ENCODE measurements around the gene RALGAPA2.

Gene RALGAPA2

DNA sequence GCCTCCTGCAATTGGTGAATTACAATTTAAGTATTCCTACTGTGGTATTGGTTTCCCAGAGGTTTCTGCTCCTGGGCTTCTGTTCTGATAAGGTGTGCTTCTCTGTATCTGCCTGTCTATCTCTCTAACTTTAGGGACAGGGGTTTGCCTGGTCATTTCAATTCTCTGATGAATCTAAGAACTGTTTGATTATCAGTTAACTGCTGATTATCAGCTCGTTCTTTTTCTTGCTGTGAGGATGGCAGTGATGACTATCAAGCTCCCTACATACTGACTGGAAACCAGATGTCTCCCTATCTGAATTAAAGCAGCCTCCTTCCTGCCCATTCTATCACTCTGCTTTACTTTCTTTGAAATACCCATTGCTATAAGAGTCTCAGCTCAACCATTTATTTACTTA is 224.1 kb downstream of the RALGAPA2 start:
- H3K27me3 ChIP-seq (ENCODE audit: control insufficient read depth in 1 of 2, insufficient read depth in 2 of 2, low read length in 2 of 2), result no peaks in the 10 kb centered on the region
- peaks cover 9 to 53% of the 10 kb centered on the region in 2 donors for H3K36me3 ChIP-seq (ENCODE audit: control insufficient read depth in 1 of 2, insufficient read depth in 2 of 2, low read length in 2 of 2)
- H3K9ac ChIP-seq (ENCODE audit: low read depth in 1 of 2, low read length in 2 of 2), result no peak overlapping the region

DNA sequence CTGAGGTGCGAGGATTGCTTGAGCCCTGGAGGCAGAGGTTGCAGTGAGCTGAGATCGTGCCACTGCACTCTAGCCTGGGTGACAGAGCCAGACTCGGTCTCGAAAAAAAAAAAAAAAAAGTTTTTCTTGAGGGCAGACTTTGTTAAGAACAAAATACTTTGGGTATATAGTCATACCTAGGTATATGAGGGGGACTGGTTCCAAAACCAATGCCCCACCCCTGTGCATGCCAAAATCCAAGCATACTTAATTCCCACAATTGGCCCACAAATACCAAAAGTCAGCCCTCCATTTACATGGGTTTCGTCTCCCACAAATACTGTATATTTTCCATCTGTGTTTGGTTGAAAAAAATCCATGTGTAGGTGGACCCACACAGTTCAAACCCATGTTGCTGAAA is 224.6 kb downstream of the RALGAPA2 start:
- H3K27me3 ChIP-seq (ENCODE audit: control insufficient read depth in 1 of 2, insufficient read depth in 2 of 2, low read length in 2 of 2), result no peaks in the 10 kb centered on the region
- no peaks in the 10 kb centered on the region for H3K9me3 ChIP-seq (ENCODE audit: control insufficient read depth in 1 of 2, low read length in 2 of 2)
- no peaks in the 10 kb centered on the region for H3K4me1 ChIP-seq (ENCODE audit: control insufficient read depth in 1 of 2, insufficient read depth in 2 of 2, low read length in 2 of 2)
- H3K9ac ChIP-seq (ENCODE audit: low read depth in 1 of 2, low read length in 2 of 2), result no peak overlapping the region
- H3K27ac ChIP-seq (ENCODE audit: low read depth, low read length), result no peak overlapping the region
- H3K4me3 ChIP-seq (ENCODE audit: low read depth in 1 of 2, low read length in 2 of 2), result no peak overlapping the region
- H3K36me3 ChIP-seq (ENCODE audit: control insufficient read depth in 1 of 2, insufficient read depth in 2 of 2, low read length in 2 of 2), result peaks cover 9 to 50% of the 10 kb centered on the region in 2 donors

More for the DNA sequence above, 224.1 kb downstream of the RALGAPA2 start:
- Histone ChIP-seq H3K4me1 (ENCODE audit: control insufficient read depth in 1 of 2, insufficient read depth in 2 of 2, low read length in 2 of 2) (no peaks in the 10 kb centered on the region), H3K4me3 (ENCODE audit: low read depth in 1 of 2, low read length in 2 of 2) (no peak overlapping the region), H3K9me3 (ENCODE audit: control insufficient read depth in 1 of 2, low read length in 2 of 2) (no peaks in the 10 kb centered on the region), H3K27ac (ENCODE audit: low read depth, low read length) (no peak overlapping the region)

DNA sequence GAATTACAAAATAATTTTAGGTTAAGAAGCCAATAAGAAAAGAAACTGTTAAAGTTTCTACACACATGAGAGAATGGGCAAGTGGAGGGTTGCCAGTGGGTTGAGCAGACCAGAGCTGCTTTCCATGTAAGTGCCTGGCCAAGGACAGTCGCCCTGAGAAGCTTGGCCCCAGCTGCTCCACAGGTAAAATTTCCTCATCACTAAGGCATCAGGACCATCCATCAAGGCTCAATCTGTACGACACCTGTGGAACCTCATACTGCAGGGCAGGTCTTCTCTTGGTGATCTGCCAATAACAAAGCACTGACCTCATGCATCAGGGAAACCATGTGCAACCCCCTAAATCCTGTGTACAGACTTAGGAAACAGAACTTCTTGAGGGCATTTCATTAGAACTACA is 229.1 kb downstream of the RALGAPA2 start:
- H3K36me3 ChIP-seq (ENCODE audit: control insufficient read depth in 1 of 2, insufficient read depth in 2 of 2, low read length in 2 of 2), result peaks cover 15 to 32% of the 10 kb centered on the region in 2 donors
- H3K27ac ChIP-seq (ENCODE audit: low read depth, low read length), result no peak overlapping the region
- H3K27me3 ChIP-seq (ENCODE audit: control insufficient read depth in 1 of 2, insufficient read depth in 2 of 2, low read length in 2 of 2), result no peaks in the 10 kb centered on the region

DNA sequence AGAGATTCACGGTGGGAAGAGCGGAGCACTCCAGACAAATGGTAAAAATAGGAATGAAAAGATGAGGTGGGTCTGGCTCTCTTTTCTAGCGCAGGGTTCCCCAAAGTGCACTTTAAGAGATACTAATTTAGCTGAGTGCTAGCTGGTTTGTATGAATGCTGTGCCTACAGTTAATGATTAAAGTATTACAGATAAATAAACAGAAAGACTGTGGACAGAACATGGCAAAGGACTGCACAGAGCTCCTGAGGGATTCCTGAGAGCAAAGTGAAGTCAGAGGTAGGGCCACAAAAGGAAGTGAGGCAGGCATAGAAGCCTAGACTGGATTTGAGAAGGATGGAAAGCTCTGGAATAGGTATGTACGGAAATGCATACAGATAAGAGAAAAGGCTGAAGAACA is 230.0 kb downstream of the RALGAPA2 start:
- no peaks in the 10 kb centered on the region for H3K27me3 ChIP-seq (ENCODE audit: control insufficient read depth in 1 of 2, insufficient read depth in 2 of 2, low read length in 2 of 2)
- H3K36me3 ChIP-seq (ENCODE audit: control insufficient read depth in 1 of 2, insufficient read depth in 2 of 2, low read length in 2 of 2), result peaks cover 12 to 30% of the 10 kb centered on the region in 2 donors
- H3K9ac ChIP-seq (ENCODE audit: low read depth in 1 of 2, low read length in 2 of 2), result no peak overlapping the region
- no peaks in the 10 kb centered on the region for H3K9me3 ChIP-seq (ENCODE audit: control insufficient read depth in 1 of 2, low read length in 2 of 2)
- no peaks in the 10 kb centered on the region for H3K4me1 ChIP-seq (ENCODE audit: control insufficient read depth in 1 of 2, insufficient read depth in 2 of 2, low read length in 2 of 2)
- no peak overlapping the region for H3K27ac ChIP-seq (ENCODE audit: low read depth, low read length)
- H3K4me3 ChIP-seq (ENCODE audit: low read depth in 1 of 2, low read length in 2 of 2), result no peak overlapping the region

More for the DNA sequence above, 229.1 kb downstream of the RALGAPA2 start:
- H3K9ac ChIP-seq (ENCODE audit: low read depth in 1 of 2, low read length in 2 of 2), result no peak overlapping the region
- no peaks in the 10 kb centered on the region for H3K9me3 ChIP-seq (ENCODE audit: control insufficient read depth in 1 of 2, low read length in 2 of 2)
- H3K4me1 ChIP-seq (ENCODE audit: control insufficient read depth in 1 of 2, insufficient read depth in 2 of 2, low read length in 2 of 2), result no peaks in the 10 kb centered on the region
- no peak overlapping the region for H3K4me3 ChIP-seq (ENCODE audit: low read depth in 1 of 2, low read length in 2 of 2)

DNA sequence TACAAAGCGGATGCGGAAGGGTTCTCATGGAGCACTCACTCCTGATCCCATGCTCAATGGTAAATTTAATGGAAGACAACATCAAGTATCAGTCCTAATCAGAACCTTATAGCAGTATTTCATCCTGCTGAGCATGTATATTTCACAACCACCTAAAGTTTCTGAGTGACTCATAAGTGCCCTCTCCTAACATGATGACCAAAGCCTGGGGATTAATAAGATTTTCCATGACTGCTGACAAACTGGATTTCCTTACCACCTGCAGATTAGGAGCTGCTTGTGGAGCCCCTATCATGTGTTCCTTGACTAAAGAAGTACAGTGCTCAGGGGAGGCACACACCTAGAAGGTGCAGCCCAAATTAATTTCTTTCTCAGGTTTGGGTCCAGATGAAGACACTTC is 231.8 kb downstream of the RALGAPA2 start:
- Histone ChIP-seq H3K9ac (ENCODE audit: low read depth in 1 of 2, low read length in 2 of 2) (no peak overlapping the region), H3K4me1 (ENCODE audit: control insufficient read depth in 1 of 2, insufficient read depth in 2 of 2, low read length in 2 of 2) (no peaks in the 10 kb centered on the region), H3K27me3 (ENCODE audit: control insufficient read depth in 1 of 2, insufficient read depth in 2 of 2, low read length in 2 of 2) (no peaks in the 10 kb centered on the region), H3K4me3 (ENCODE audit: low read depth in 1 of 2, low read length in 2 of 2) (no peak overlapping the region), H3K27ac (ENCODE audit: low read depth, low read length) (no peak overlapping the region), H3K9me3 (ENCODE audit: control insufficient read depth in 1 of 2, low read length in 2 of 2) (no peaks in the 10 kb centered on the region), H3K36me3 (ENCODE audit: control insufficient read depth in 1 of 2, insufficient read depth in 2 of 2, low read length in 2 of 2) (peaks cover 7 to 18% of the 10 kb centered on the region in 2 donors)

DNA sequence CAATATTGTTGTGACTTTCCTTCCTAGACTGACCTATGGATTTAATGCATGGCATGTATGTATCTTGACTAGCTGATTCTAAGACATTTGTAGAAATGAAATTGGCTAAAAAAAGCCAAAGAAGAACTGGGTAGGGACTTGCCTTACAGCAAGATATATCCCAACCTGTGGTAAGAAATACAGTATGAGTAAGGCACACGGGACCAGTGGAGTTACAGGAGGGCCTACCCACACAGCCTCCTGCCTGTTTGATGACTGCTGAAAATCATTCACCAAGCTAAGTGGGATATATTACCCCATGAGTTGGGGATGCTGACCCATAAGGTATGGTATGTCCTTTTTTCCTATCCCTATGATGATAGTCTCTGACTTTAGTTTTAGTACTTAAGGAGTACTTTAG is 232.3 kb downstream of the RALGAPA2 start:
- Histone ChIP-seq H3K4me3 (ENCODE audit: low read depth in 1 of 2, low read length in 2 of 2) (no peak overlapping the region), H3K9ac (ENCODE audit: low read depth in 1 of 2, low read length in 2 of 2) (no peak overlapping the region), H3K27ac (ENCODE audit: low read depth, low read length) (no peak overlapping the region), H3K36me3 (ENCODE audit: control insufficient read depth in 1 of 2, insufficient read depth in 2 of 2, low read length in 2 of 2) (peaks cover 7 to 18% of the 10 kb centered on the region in 2 donors), H3K27me3 (ENCODE audit: control insufficient read depth in 1 of 2, insufficient read depth in 2 of 2, low read length in 2 of 2) (no peaks in the 10 kb centered on the region), H3K4me1 (ENCODE audit: control insufficient read depth in 1 of 2, insufficient read depth in 2 of 2, low read length in 2 of 2) (no peaks in the 10 kb centered on the region), H3K9me3 (ENCODE audit: control insufficient read depth in 1 of 2, low read length in 2 of 2) (no peaks in the 10 kb centered on the region)

DNA sequence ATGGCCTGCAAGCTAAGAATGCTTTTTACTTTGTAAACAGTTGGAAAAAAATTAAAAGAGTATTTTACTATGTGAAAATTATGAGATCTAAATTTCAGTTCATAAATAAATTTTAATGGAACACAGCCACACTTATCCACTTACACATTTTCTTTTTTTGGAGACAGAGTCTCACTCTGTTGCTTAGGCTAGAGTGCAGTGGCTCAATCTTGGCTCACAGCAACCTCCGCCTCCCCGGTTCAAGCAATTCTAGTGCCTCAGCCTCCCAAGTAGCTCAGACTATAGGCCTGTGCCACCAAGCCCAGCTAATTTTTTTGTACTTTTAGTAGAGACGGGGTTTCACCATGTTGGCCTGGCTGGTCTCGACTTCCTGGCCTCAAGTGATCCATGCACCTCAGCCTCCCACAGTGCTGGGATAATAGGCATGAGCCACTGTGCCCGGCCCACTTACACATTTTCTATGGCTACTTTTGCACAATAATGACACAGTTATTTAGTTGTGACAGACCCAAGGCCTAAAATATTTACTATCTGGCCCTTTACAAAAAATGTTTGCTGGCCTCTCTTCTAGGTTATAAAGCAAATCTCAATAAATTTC is 234.9 kb downstream of the RALGAPA2 start:
- H3K27ac ChIP-seq (ENCODE audit: low read depth, low read length), result no peak overlapping the region
- no peaks in the 10 kb centered on the region for H3K27me3 ChIP-seq (ENCODE audit: control insufficient read depth in 1 of 2, insufficient read depth in 2 of 2, low read length in 2 of 2)
- H3K36me3 ChIP-seq (ENCODE audit: control insufficient read depth in 1 of 2, insufficient read depth in 2 of 2, low read length in 2 of 2), result peaks cover 7 to 18% of the 10 kb centered on the region in 2 donors
- no peaks in the 10 kb centered on the region for H3K9me3 ChIP-seq (ENCODE audit: control insufficient read depth in 1 of 2, low read length in 2 of 2)
- H3K4me3 ChIP-seq (ENCODE audit: low read depth in 1 of 2, low read length in 2 of 2), result no peak overlapping the region
- H3K4me1 ChIP-seq (ENCODE audit: control insufficient read depth in 1 of 2, insufficient read depth in 2 of 2, low read length in 2 of 2), result no peaks in the 10 kb centered on the region
- H3K9ac ChIP-seq (ENCODE audit: low read depth in 1 of 2, low read length in 2 of 2), result no peak overlapping the region

DNA sequence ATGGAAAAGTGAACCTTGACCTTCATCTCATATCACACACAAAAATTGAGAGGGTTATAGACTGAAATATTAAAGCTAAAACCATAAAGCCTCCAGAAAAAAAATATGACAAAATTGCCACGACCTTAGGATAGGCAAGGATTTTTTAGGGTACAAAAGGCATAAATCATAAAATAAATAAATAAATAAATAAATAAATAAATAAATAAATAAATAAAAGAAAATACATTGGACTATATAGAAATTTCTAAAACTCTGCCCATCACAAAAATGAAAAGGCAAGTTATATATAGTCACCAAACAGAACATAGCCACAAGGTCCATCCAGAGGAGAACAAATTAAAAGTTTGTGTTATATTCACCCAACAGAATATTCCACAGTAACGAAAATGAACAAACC is 235.9 kb downstream of the RALGAPA2 start:
- H3K9ac ChIP-seq (ENCODE audit: low read depth in 1 of 2, low read length in 2 of 2), result no peak overlapping the region
- no peak overlapping the region for H3K4me3 ChIP-seq (ENCODE audit: low read depth in 1 of 2, low read length in 2 of 2)
- H3K36me3 ChIP-seq (ENCODE audit: control insufficient read depth in 1 of 2, insufficient read depth in 2 of 2, low read length in 2 of 2), result peaks cover 10 to 20% of the 10 kb centered on the region in 2 donors
- no peaks in the 10 kb centered on the region for H3K9me3 ChIP-seq (ENCODE audit: control insufficient read depth in 1 of 2, low read length in 2 of 2)
- no peaks in the 10 kb centered on the region for H3K27me3 ChIP-seq (ENCODE audit: control insufficient read depth in 1 of 2, insufficient read depth in 2 of 2, low read length in 2 of 2)
- H3K27ac ChIP-seq (ENCODE audit: low read depth, low read length), result no peak overlapping the region
- H3K4me1 ChIP-seq (ENCODE audit: control insufficient read depth in 1 of 2, insufficient read depth in 2 of 2, low read length in 2 of 2), result no peaks in the 10 kb centered on the region

DNA sequence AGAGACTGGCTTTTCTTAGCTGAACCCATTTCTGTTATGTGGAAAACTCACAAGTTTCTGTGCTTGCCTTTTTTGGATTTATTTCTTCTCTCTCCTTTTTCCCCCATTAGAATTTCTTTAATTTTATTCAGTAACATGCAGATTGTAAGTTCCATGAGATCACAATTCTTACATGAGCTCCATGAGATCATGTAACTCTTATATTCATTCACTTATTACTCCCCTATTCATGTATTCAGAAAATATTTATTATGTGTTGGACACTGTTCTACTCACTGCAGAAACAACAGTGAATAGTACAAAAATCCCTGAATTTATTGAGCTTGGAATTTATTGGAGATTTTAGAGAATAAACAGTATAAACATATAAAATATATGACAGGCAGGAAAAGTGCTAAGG is 238.8 kb downstream of the RALGAPA2 start:
- H3K27me3 ChIP-seq (ENCODE audit: control insufficient read depth in 1 of 2, insufficient read depth in 2 of 2, low read length in 2 of 2), result no peaks in the 10 kb centered on the region
- H3K36me3 ChIP-seq (ENCODE audit: control insufficient read depth in 1 of 2, insufficient read depth in 2 of 2, low read length in 2 of 2), result peaks cover 10 to 18% of the 10 kb centered on the region in 2 donors
- no peak overlapping the region for H3K9ac ChIP-seq (ENCODE audit: low read depth in 1 of 2, low read length in 2 of 2)
- H3K4me3 ChIP-seq (ENCODE audit: low read depth in 1 of 2, low read length in 2 of 2), result no peak overlapping the region
- no peak overlapping the region for H3K27ac ChIP-seq (ENCODE audit: low read depth, low read length)
- H3K9me3 ChIP-seq (ENCODE audit: control insufficient read depth in 1 of 2, low read length in 2 of 2), result no peaks in the 10 kb centered on the region
- no peaks in the 10 kb centered on the region for H3K4me1 ChIP-seq (ENCODE audit: control insufficient read depth in 1 of 2, insufficient read depth in 2 of 2, low read length in 2 of 2)

DNA sequence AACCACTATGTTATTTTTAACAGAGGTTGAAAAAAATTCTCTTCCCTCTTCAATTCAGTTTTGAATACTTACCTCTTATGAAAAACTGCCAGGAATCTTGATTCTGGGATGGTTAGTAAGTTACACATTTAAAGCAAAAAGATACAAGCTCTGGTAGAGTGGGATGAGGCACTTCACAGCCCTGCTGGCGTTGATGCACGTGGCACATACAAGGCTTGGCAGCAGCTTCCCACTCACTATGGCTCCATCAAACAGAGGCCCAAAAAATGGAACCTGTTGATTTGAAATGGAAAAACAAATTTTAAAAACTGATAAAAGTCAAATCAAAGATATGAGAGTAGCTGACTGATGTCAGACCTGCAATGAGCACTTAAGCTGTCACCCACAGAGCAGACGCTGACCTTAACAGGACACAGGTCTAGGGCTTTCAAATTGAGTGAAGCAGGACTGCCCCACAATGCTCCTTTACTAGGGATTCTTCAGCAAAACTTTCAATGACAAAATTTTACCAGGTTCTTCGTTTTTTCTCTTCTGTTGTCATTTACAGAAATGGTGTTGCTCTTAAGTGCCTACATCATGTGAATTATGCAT is 239.7 kb downstream of the RALGAPA2 start:
- Histone ChIP-seq H3K27ac (ENCODE audit: low read depth, low read length) (no peak overlapping the region), H3K9me3 (ENCODE audit: control insufficient read depth in 1 of 2, low read length in 2 of 2) (no peaks in the 10 kb centered on the region), H3K27me3 (ENCODE audit: control insufficient read depth in 1 of 2, insufficient read depth in 2 of 2, low read length in 2 of 2) (no peaks in the 10 kb centered on the region), H3K9ac (ENCODE audit: low read depth in 1 of 2, low read length in 2 of 2) (no peak overlapping the region), H3K4me3 (ENCODE audit: low read depth in 1 of 2, low read length in 2 of 2) (no peak overlapping the region), H3K36me3 (ENCODE audit: control insufficient read depth in 1 of 2, insufficient read depth in 2 of 2, low read length in 2 of 2) (peaks cover 10 to 26% of the 10 kb centered on the region in 2 donors), H3K4me1 (ENCODE audit: control insufficient read depth in 1 of 2, insufficient read depth in 2 of 2, low read length in 2 of 2) (no peaks in the 10 kb centered on the region)

Measured in duodenal mucosa (tissue), 2 donors.